T-cell (primary cell): ENCODE measurements around the gene TNFAIP3. TPM values are rescaled to one million over a fixed set of nuclear protein-coding genes. Genes with fewer than 3 reads are reported as not detected.

Source experiments
- ATAC-seq, 4 experiments: fragments of 200-7000 bp in 3 of 4; fragments of 150-1000 bp in 1 of 4; cut with Tn5 transposase; replicated peaks in 1 of 4; 1 replicate in 3 of 4; 2 replicates in 1 of 4; pipeline ENCODE4 v1.10.0; 2021; ENCODE audit warnings: moderate library complexity in 3 of 4, mild to moderate bottlenecking in 2 of 4, moderate number of reproducible peaks in 1 of 4
- CTCF ChIA-PET, 2 donors: fragments of 300-600 bp; sonication (Branson Sonifier 250); formaldehyde crosslinking; loops; one replicate each; lab custom pipeline; 2022; ENCODE audit warnings: antibody characterized with exemption in 2 of 2; lab: Charles Lee
- POLR2A ChIA-PET, 2 donors: fragments of 300-600 bp; sonication (Branson Sonifier 250); formaldehyde crosslinking; loops; one replicate each; lab custom pipeline; 2022; ENCODE audit warnings: antibody characterized with exemption in 2 of 2; lab: Charles Lee
- DNase-seq, 35 experiments: peaks; one replicate each; pipeline versions ENCODE4 v3.0.0 to v3.0.0-alpha.2; 2013 to 2023
- H3K27ac ChIP-seq: one replicate; pipeline ENCODE4 v1.5.1; 2013; ENCODE audit warnings: low read length
- H3K27me3 ChIP-seq, 2 experiments: replicated peaks in 1 of 2; 1 replicate in 1 of 2; 2 replicates in 1 of 2; pipeline versions ENCODE4 v1.6.1 to v1.7.0; 2013; ENCODE audit warnings: low read length in 1 of 2, mixed read lengths in 1 of 2; ENCODE audit not compliant: control insufficient read depth in 2 of 2, insufficient read depth in 2 of 2; ENCODE audit errors: extremely low read depth in 1 of 2
- H3K36me3 ChIP-seq, 2 donors: 1 replicate in 1 of 2; 2 replicates in 1 of 2; pipeline versions ENCODE4 v1.6.1 to v1.7.0; 2013; ENCODE audit warnings: low read length in 1 of 2; ENCODE audit not compliant: control insufficient read depth in 2 of 2, insufficient read depth in 1 of 2; ENCODE audit errors: extremely low read depth in 1 of 2
- H3K4me1 ChIP-seq, 2 experiments: 1 replicate in 1 of 2; 2 replicates in 1 of 2; pipeline versions ENCODE4 v1.6.1 to v1.7.0; 2013; ENCODE audit warnings: low read length in 2 of 2, mixed read lengths in 1 of 2; ENCODE audit not compliant: insufficient read depth in 2 of 2, control insufficient read depth in 1 of 2; ENCODE audit errors: extremely low read depth in 1 of 2
- H3K4me3 ChIP-seq, 2 donors: 1 replicate in 1 of 2; 2 replicates in 1 of 2; pipeline versions ENCODE4 v1.5.1 to v1.7.0; 2013; ENCODE audit warnings: mild to moderate bottlenecking in 2 of 2, low read length in 1 of 2, moderate library complexity in 1 of 2; ENCODE audit not compliant: control insufficient read depth in 1 of 2; ENCODE audit errors: extremely low read depth in 1 of 2
- H3K9me3 ChIP-seq: 2 replicates; pipeline ENCODE4 v1.7.0; 2013
- H3K27ac Mint-ChIP-seq, 2 donors: one replicate each; pipeline ENCODE4 v1.8.0; 2020 to 2021; ENCODE audit warnings: mild to moderate bottlenecking in 2 of 2, mixed read lengths in 2 of 2
- H3K27me3 Mint-ChIP-seq, 2 donors: one replicate each; pipeline ENCODE4 v1.8.0; 2021 to 2022; ENCODE audit warnings: mixed read lengths in 2 of 2
- H3K36me3 Mint-ChIP-seq: one replicate; pipeline ENCODE4 v1.8.0; 2021; ENCODE audit warnings: mixed read lengths
- H3K4me1 Mint-ChIP-seq, 3 donors: one replicate each; pipeline ENCODE4 v1.8.0; 2020 to 2022; ENCODE audit warnings: mixed read lengths in 3 of 3, mild to moderate bottlenecking in 1 of 3
- H3K4me3 Mint-ChIP-seq, 3 donors: one replicate each; pipeline ENCODE4 v1.8.0; 2020 to 2022; ENCODE audit warnings: mild to moderate bottlenecking in 3 of 3, mixed read lengths in 3 of 3, moderate library complexity in 3 of 3
- H3K9me3 Mint-ChIP-seq, 3 donors: one replicate each; pipeline ENCODE4 v1.8.0; 2020 to 2022; ENCODE audit warnings: mixed read lengths in 3 of 3
- WGBS: methylation state at CpG from one replicate; pipeline ENCODE4 v1.1.5; 2013; ENCODE audit warnings: missing lambda C conversion rate; ENCODE audit not compliant: insufficient coverage; 5-methylcytosine and 5-hydroxymethylcytosine counted together
- total RNA-seq, 35 experiments: library from RNA in 6 of 35; stranded (reverse) in 6 of 35; fragments of 120-200 nt in 1 of 35; gene quantifications; one replicate each; pipeline versions ENCODE4 v1.2.1 to v1.2.4 and lab custom pipeline; 2013 to 2026

TNFAIP3 gene
- total RNA-seq, 5 donors from 2014 or later (not counting 1 experiment from before 2014, with no cell fraction given) = 109 to 2,994 (median 145) TPM

DNA sequence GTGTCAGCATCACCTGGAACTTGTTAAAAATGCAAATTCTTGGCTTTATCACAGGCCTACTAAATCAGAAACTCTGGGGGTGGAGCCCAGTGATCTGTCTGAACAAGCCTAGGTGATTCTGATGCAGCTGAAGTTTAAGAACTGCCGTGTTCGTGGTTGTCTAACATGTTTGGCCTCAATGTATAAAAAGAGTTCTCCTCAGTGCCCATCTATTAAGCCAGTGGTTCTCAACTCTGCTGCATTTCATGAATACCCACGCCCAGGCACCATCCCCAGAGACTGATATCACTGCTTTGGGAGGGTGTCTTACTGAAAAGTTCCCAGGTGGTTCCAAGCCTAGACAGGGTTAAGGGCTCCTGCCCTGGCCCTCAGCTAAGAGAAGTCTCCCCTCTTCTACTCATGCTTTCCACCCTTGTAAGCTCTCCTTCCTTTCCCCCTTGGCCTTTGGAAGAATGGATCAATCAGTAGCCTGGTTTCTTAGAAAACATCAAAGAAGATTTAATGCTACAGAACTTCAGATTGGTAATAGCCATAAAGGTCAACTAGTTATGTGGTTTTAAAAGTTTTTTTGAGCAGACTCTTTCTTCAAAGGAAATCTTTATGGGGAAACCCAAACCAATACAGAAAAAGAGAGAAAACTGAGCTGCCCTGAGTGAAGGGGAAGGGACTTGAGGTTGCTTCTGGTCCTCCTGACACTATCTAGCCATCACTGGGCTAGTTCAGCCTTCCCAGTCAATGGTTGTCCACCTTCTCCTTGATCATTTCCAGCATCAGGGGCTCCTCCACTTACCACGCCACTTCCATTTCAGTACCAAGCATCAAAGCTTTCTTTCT, 38.9 kb upstream of the TNFAIP3 start:
- Mint-ChIP-seq H3K4me1 (peaks cover 58 to 78% (median 73%) of the 10 kb centered on the region in 3 donors), H3K27me3 (no peaks in the 10 kb centered on the region), H3K4me3 (no peak overlapping the region), H3K9me3 (peaks cover 0 to 3% (median 0%) of the 10 kb centered on the region in 3 donors), H3K36me3 (no peaks in the 10 kb centered on the region), H3K27ac (peak overlapping the region; percentile 66 to 77)
- DNase-seq (peak in 1 of 35 experiments; percentile 50), ATAC-seq (no peak)
- CTCF ChIA-PET = interaction anchor here in 1 of 2 donors (0.9 kb wide), 1 partner anchor 120 kb away, joined by 5 read pairs; no protein-coding TSS in a partner anchor
- H3K36me3 ChIP-seq = no peaks in the 10 kb centered on the region
- WGBS = no CpG with 5 or more reads among the region's 4 CpGs
- no peaks in the 10 kb centered on the region for H3K27me3 ChIP-seq
- POLR2A ChIA-PET = interaction anchor here (0.6 to 1.0 kb wide), 4 partner anchors 41 to 127 kb away, joined by 3 to 4 read pairs (median 4); no protein-coding TSS in a partner anchor
- H3K27ac ChIP-seq = peak overlapping the region; percentile 48
- H3K4me1 ChIP-seq = peaks cover 28 to 31% of the 10 kb centered on the region in 2 experiments
- H3K9me3 ChIP-seq = no peaks in the 10 kb centered on the region
- H3K4me3 ChIP-seq = no peak overlapping the region

DNA sequence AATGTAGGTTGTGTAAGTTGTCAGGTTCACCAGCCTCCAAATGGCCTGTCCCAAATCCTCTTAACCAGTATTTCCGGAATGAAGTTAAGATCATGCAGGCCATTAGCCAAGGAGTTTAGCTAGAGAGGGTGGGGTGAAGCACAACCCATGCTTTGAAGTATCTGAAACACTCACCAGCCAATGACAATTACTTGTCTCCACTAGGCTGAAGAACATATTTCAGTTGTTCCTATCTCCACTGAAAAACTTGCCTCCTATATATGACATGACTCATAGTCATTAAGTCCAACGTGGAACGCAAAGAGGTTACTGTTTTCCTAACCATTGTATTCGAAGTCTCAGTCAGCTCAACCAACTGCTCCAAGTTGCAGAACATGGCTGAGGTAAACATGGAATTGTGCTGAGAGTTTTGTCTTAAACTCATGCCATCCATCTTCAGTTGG, 37.4 kb upstream of the TNFAIP3 start:
- no peaks in the 10 kb centered on the region for H3K9me3 ChIP-seq
- Mint-ChIP-seq H3K36me3 (no peaks in the 10 kb centered on the region), H3K4me3 (no peak overlapping the region), H3K27ac (no peak overlapping the region), H3K27me3 (no peaks in the 10 kb centered on the region), H3K4me1 (peaks cover 45 to 63% (median 59%) of the 10 kb centered on the region in 3 donors), H3K9me3 (peaks cover 0 to 4% (median 0%) of the 10 kb centered on the region in 3 donors)
- no peak overlapping the region for H3K4me3 ChIP-seq
- POLR2A ChIA-PET = interaction anchor here (0.5 to 1.0 kb wide), 3 partner anchors 16 to 970 kb away, joined by 4 to 9 read pairs (median 4); partner anchors contain the start of gene TNFAIP3 (in 1 of the 2)
- WGBS = 100% methylated on average over 1 of the region's 4 CpGs
- CTCF ChIA-PET = no interaction called here
- H3K27me3 ChIP-seq = no peaks in the 10 kb centered on the region
- no peak overlapping the region for H3K27ac ChIP-seq
- ATAC-seq (no peak), DNase-seq (no peak)
- no peaks in the 10 kb centered on the region for H3K36me3 ChIP-seq
- H3K4me1 ChIP-seq = peaks cover 19 to 22% of the 10 kb centered on the region in 2 experiments

DNA sequence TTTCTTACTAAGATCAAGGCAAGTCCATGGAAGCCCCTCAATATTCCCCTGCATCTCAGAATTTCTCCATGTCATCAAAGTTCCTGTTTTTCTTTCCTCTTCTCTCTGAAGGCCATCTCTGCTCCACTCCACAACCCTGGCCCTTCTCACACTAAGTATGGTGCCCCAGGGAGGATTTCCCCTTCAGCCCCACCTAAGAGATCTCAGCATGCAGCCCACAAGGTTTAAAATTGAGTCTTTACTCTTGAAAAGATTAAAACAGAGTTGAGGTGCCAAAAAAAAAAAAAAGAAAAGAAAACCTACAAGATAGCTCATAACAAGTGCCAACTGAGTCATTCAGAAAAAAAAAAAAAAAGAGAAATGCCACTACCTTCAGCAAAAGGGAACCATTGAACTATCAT, 36.5 kb upstream of the TNFAIP3 start:
- H3K9me3 ChIP-seq = no peaks in the 10 kb centered on the region
- H3K4me3 ChIP-seq = no peak overlapping the region
- ChIA-PET CTCF (interaction anchor here (0.7 kb wide), 2 partner anchors 74 to 1663 kb away, joined by 3 read pairs; no protein-coding TSS in a partner anchor), POLR2A (interaction anchor here in 1 of 2 donors (0.6 to 1.0 kb wide), 5 partner anchors 9 to 122 kb away, joined by 3 to 5 read pairs (median 3); partner anchors contain the start of gene TNFAIP3)
- ATAC-seq (no peak), DNase-seq (no peak)
- no peaks in the 10 kb centered on the region for H3K36me3 ChIP-seq
- H3K36me3 Mint-ChIP-seq = no peaks in the 10 kb centered on the region
- peaks cover 0 to 4% (median 0%) of the 10 kb centered on the region in 3 donors for H3K9me3 Mint-ChIP-seq
- H3K27ac Mint-ChIP-seq = peak overlapping the region; percentile 10 to 64
- no peak overlapping the region for H3K27ac ChIP-seq
- no peaks in the 10 kb centered on the region for H3K27me3 ChIP-seq
- peaks cover 38 to 55% (median 50%) of the 10 kb centered on the region in 3 donors for H3K4me1 Mint-ChIP-seq
- no peak overlapping the region for H3K4me3 Mint-ChIP-seq
- no peaks in the 10 kb centered on the region for H3K27me3 Mint-ChIP-seq
- H3K4me1 ChIP-seq = peaks cover 11 to 14% of the 10 kb centered on the region in 2 experiments

DNA sequence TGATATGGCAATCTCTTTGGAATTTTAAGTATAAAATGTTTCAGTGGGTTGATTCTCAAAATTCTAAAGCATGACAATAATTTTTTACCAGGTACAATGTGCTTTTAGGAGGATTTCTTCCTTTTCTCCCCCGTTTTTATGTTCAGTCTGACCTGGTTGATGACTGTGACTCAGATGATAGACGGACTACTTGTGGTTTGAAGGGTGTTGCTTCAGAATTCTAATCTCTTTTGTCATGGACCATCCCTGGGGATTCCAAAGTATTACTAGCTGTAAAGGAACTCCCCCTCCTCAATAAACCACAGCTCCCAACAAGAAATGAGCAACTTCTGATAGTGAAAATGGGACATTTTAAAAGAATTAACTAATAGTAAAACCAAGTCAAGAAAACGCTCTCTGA, 34.9 kb upstream of the TNFAIP3 start:
- CTCF ChIA-PET = interaction anchor here in 1 of 2 donors (0.5 kb wide), 1 partner anchor 443 kb away, joined by 3 read pairs; no protein-coding TSS in a partner anchor
- Mint-ChIP-seq H3K36me3 (no peaks in the 10 kb centered on the region), H3K27me3 (no peaks in the 10 kb centered on the region), H3K4me1 (peaks cover 36 to 44% (median 41%) of the 10 kb centered on the region in 3 donors), H3K4me3 (no peak overlapping the region), H3K27ac (no peak overlapping the region), H3K9me3 (peaks cover 0 to 4% (median 0%) of the 10 kb centered on the region in 3 donors)
- Histone ChIP-seq H3K4me1 (peaks cover 10 to 14% of the 10 kb centered on the region in 2 experiments), H3K4me3 (no peak overlapping the region), H3K36me3 (no peaks in the 10 kb centered on the region), H3K27ac (no peak overlapping the region), H3K9me3 (no peaks in the 10 kb centered on the region), H3K27me3 (no peaks in the 10 kb centered on the region)
- POLR2A ChIA-PET = interaction anchor here in 1 of 2 donors (1.0 kb wide), 1 partner anchor 39 kb away, joined by 3 read pairs; no protein-coding TSS in a partner anchor
- WGBS = no CpG with 5 or more reads among the region's 3 CpGs
- DNase-seq = no peak
- no peak for ATAC-seq

DNA sequence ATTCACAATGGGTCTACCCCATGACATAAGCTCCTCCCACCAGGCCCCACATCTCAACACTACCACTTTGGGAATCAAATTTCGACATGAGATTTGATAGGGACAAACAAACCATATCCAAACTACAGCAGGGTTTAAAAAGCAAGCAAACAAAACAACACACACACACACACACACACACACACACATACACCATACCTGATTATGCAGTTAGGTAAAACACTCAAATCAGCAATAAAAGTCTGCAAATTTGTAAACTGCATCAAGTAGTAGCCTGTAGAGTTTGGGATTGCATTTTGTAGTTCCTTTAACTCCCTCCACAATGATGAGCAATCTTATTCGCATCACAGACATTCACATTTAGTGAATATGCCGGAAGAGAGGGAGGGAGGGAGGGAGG, 32.6 kb upstream of the TNFAIP3 start:
- no peak for DNase-seq
- Histone ChIP-seq H3K36me3 (no peaks in the 10 kb centered on the region), H3K27me3 (no peaks in the 10 kb centered on the region), H3K4me1 (peaks cover 0 to 3% of the 10 kb centered on the region in 2 experiments), H3K27ac (no peak overlapping the region), H3K9me3 (no peaks in the 10 kb centered on the region), H3K4me3 (no peak overlapping the region)
- H3K4me1 Mint-ChIP-seq = peaks cover 12 to 23% (median 17%) of the 10 kb centered on the region in 3 donors
- H3K36me3 Mint-ChIP-seq = peaks cover 4% of the 10 kb centered on the region
- ChIA-PET POLR2A (interaction anchor here in 1 of 2 donors (0.5 to 2.1 kb wide), 2 partner anchors 32 to 36 kb away, joined by 3 to 6 read pairs; no protein-coding TSS in a partner anchor), CTCF (interaction anchor here in 1 of 2 donors (0.6 kb wide), 1 partner anchor 9 kb away, joined by 4 read pairs; no protein-coding TSS in a partner anchor)
- H3K27ac Mint-ChIP-seq = no peak overlapping the region
- H3K4me3 Mint-ChIP-seq = no peak overlapping the region
- ATAC-seq = no peak
- H3K9me3 Mint-ChIP-seq = peaks cover 14 to 27% (median 15%) of the 10 kb centered on the region in 3 donors
- H3K27me3 Mint-ChIP-seq = no peaks in the 10 kb centered on the region
- WGBS = no CpG with 5 or more reads among the region's 3 CpGs

DNA sequence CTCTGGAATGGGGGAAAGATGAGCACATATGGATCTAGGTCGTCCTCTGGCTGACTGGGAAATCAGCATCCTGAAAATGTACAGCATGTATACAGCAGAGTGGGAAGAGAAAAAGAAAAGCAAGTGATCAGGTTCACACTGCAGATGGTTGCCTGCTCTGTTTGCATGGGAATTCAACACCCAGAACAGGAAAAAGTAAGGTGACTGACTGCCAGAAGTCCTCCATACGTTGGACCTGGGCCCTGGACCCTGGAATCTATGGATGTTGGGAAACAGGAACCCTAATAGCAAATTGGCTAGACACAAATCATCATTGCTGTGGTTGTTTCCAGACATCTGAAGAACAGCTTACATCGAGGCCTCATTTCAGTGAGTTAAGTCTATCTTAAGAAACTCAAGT, 30.3 kb upstream of the TNFAIP3 start:
- ChIA-PET CTCF (interaction anchor here (0.6 to 1.0 kb wide), 3 partner anchors 12 to 174 kb away, joined by 3 to 5 read pairs (median 3); no protein-coding TSS in a partner anchor), POLR2A (interaction anchor here (0.6 to 1.9 kb wide), 4 partner anchors 12 to 26 kb away, joined by 3 to 10 read pairs (median 6); no protein-coding TSS in a partner anchor)
- no peak overlapping the region for H3K27ac Mint-ChIP-seq

More for the DNA sequence above, 30.3 kb upstream of the TNFAIP3 start:
- Mint-ChIP-seq H3K9me3 (peaks cover 31 to 50% (median 32%) of the 10 kb centered on the region in 3 donors), H3K4me3 (no peak overlapping the region), H3K36me3 (peaks cover 12% of the 10 kb centered on the region), H3K27me3 (no peaks in the 10 kb centered on the region), H3K4me1 (peaks cover 0 to 8% (median 3%) of the 10 kb centered on the region in 3 donors)
- H3K27ac ChIP-seq = no peak overlapping the region
- no peaks in the 10 kb centered on the region for H3K36me3 ChIP-seq
- ATAC-seq = no peak
- H3K27me3 ChIP-seq = no peaks in the 10 kb centered on the region
- no peak overlapping the region for H3K4me3 ChIP-seq
- no peaks in the 10 kb centered on the region for H3K4me1 ChIP-seq
- WGBS = no CpG with 5 or more reads among the region's 3 CpGs
- H3K9me3 ChIP-seq = peaks cover 7% of the 10 kb centered on the region
- DNase-seq = no peak
